ENCODE data around the gene RAP1A.
"Not testable (repeated sequence)": the region's sequence is repeated elsewhere in the genome, so short reads cannot be mapped to it uniquely, and the experiment has no call there.

Gene RAP1A

GRCh38 chr1:111602974-111603373, 16.6 kb upstream of the RAP1A start:
- no peak overlapping the region for H3K4me3 ChIP-seq (ENCODE audit: low read depth, low read length)
- DNase-seq (ENCODE audit: low read depth): no peak
- in situ Hi-C loops (cut with HindIII; ENCODE audit: low sequenced_read_pairs): no loop called here
- no peak for TF ChIP-seq CTCF (IDR thresholded peaks at IDR 0.05; ENCODE audit: low read depth, low read length, missing control alignments)

GRCh38 chr1:111603979-111604378, 15.6 kb upstream of the RAP1A start:
- no peak for DNase-seq (ENCODE audit: low read depth)
- in situ Hi-C loops (cut with HindIII; ENCODE audit: low sequenced_read_pairs): no loop called here
- TF ChIP-seq CTCF (IDR thresholded peaks at IDR 0.05; ENCODE audit: low read depth, low read length, missing control alignments): no peak
- H3K4me3 ChIP-seq (ENCODE audit: low read depth, low read length): no peak overlapping the region

DNA sequence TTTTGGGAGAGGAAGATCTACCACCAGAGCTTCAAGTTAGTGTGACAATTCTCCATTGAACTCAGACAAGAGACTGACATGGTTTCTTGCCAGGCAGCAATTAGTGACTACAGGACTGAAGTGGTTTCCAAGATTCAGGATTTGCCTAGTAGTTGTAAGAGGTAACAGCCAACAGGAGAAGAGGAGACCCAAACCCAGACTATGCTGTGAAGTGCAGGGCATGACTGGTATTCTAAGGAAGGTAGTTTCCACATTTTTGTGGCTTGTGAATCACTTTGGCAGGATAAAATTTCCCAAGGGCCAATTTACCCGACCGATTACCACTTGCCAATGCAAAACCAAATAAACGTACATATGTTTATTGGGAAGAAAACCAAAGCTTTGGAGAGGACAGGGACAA, 14.7 kb upstream of the RAP1A start:
- H3K4me3 ChIP-seq (ENCODE audit: low read depth, low read length): no peak overlapping the region
- peak; percentile 74 for DNase-seq (ENCODE audit: low read depth)
- TF ChIP-seq CTCF (IDR thresholded peaks at IDR 0.05; ENCODE audit: low read depth, low read length, missing control alignments): no peak
- in situ Hi-C loops (cut with HindIII; ENCODE audit: low sequenced_read_pairs): no loop called here

DNA sequence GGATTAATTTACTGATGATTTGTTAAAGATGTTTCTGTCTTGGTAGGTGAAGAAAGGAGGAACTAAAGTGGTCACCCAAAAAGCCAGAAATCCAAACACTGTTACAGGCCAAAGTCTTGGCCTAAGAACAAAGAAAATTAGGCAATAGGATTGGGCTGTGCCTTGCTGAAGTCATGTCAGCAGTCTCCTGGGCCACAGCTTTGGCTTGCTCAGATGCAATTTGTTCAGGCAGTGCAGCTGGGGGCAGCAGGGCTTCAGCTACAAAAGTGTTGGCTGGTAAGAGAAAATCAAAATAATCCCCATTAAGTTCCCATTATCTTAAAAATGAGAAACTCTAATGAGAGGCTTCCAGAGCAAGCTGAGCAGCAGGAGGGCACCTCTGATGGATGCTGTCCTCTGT, 14.0 kb upstream of the RAP1A start:
- no peak for TF ChIP-seq CTCF (IDR thresholded peaks at IDR 0.05; ENCODE audit: low read depth, low read length, missing control alignments)
- in situ Hi-C loops (cut with HindIII; ENCODE audit: low sequenced_read_pairs): no loop called here
- no peak overlapping the region for H3K4me3 ChIP-seq (ENCODE audit: low read depth, low read length)
- peak; percentile 33 for DNase-seq (ENCODE audit: low read depth)

DNA sequence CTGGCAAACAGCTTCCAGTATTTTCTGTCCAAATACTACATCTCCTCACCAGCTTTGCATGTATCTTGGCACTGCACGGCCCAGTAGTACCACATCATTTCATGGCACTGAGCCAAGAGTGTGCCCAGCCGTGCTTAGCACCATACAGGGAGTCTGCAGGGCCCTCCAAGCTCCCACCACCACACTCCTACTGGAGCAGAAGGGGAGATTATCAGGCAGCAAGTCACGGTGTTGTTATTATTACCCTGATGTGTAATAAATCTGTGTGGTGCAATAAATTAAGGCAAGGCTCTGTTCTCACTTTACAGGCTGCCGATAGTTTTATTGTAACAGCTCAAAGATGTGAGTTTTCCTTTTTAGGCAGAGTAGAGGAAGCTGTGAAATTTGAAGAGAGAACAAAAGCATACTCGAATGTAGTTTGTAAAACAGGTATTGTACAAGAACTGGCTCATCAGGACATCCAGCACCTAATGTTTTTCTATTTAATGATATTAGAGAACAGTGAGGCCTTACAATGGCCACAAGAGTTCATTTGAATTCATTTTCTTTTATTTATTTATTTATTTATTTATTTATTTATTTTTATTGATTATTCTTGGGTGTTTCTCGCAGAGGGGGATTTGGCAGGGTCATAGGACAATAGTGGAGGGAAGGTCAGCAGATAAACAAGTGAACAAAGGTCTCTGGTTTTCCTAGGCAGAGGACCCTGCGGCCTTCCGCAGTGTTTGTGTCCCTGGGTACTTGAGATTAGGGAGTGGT, 13.0 kb upstream of the RAP1A start:
- H3K4me3 ChIP-seq (ENCODE audit: low read depth, low read length); in situ Hi-C loops (cut with HindIII; ENCODE audit: low sequenced_read_pairs); DNase-seq (ENCODE audit: low read depth): not testable (repeated sequence)

DNA sequence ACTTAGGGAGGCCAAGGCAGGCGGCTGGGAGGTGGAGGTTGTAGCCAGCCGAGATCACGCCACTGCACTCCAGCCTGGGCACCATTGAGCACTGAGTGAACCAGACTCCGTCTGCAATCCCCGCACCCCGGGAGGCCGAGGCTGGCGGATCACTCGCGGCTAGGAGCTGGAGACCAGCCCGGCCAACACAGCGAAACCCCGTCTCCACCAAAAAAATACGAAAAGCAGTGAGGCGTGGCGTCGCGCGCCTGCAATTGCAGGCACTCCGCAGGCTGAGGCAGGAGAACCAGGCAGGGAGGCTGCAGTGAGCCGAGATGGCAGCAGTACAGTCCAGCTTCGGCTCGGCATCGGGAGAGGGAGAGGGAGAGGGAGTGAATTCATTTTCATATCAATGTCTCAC, 11.1 kb upstream of the RAP1A start:
- DNase-seq (ENCODE audit: low read depth); in situ Hi-C loops (cut with HindIII; ENCODE audit: low sequenced_read_pairs); H3K4me3 ChIP-seq (ENCODE audit: low read depth, low read length): not testable (repeated sequence)

- in situ Hi-C loops (cut with HindIII; ENCODE audit: low sequenced_read_pairs): no loop called here
- TF ChIP-seq CTCF (IDR thresholded peaks at IDR 0.05; ENCODE audit: low read depth, low read length, missing control alignments): no peak
- DNase-seq (ENCODE audit: low read depth): no peak
- H3K4me3 ChIP-seq (ENCODE audit: low read depth, low read length): no peak overlapping the region
These were observed 7.6 kb upstream of the RAP1A start for GRCh38 chr1:111611986-111612385.
